HAP-1 (cell line): ENCODE measurements around the gene MCF2L.
"Not testable (repeated sequence)": the region's sequence is repeated elsewhere in the genome, so short reads cannot be mapped to it uniquely, and the experiment has no call there.

ENCODE experiments used
- DNase-seq, 2 experiments: peaks; one replicate each; pipeline ENCODE4 v3.0.0-alpha.2; 2016 to 2020; ENCODE audit warnings: low spot score in 2 of 2
- H3K27me3 ChIP-seq: fragments of 250-450 bp; sonication (Bioruptor Pico); 2 replicates; pipeline ENCODE4 v1.5.1; 2020; ENCODE audit warnings: low read depth, mild to moderate bottlenecking, moderate library complexity
- H3K36me3 ChIP-seq: fragments of 250-450 bp; sonication (Bioruptor Pico); replicated peaks from 2 replicates; pipeline ENCODE4 v1.5.1; 2020; ENCODE audit warnings: mild to moderate bottlenecking
- H3K4me1 ChIP-seq: fragments of 250-450 bp; sonication (Bioruptor Pico); 2 replicates; pipeline ENCODE4 v1.5.1; 2020; ENCODE audit warnings: mild to moderate bottlenecking
- H3K4me3 ChIP-seq: fragments of 250-450 bp; sonication (Bioruptor Pico); 2 replicates; pipeline ENCODE4 v1.5.1; 2020; ENCODE audit warnings: mild to moderate bottlenecking, moderate library complexity
- H3K9me3 ChIP-seq: fragments of 250-450 bp; sonication (Bioruptor Pico); 2 replicates; pipeline ENCODE4 v1.5.1; 2020; ENCODE audit warnings: mild to moderate bottlenecking, moderate library complexity
- in situ Hi-C: fragments of 300-500 bp; cut with MboI; formaldehyde crosslinking; loops from 3 replicates; pipeline ENCODE4 v1.14.3; 2020; ENCODE audit warnings: low sequenced_read_pairs, inconsistent platforms, mixed read lengths

The MCF2L gene

DNA sequence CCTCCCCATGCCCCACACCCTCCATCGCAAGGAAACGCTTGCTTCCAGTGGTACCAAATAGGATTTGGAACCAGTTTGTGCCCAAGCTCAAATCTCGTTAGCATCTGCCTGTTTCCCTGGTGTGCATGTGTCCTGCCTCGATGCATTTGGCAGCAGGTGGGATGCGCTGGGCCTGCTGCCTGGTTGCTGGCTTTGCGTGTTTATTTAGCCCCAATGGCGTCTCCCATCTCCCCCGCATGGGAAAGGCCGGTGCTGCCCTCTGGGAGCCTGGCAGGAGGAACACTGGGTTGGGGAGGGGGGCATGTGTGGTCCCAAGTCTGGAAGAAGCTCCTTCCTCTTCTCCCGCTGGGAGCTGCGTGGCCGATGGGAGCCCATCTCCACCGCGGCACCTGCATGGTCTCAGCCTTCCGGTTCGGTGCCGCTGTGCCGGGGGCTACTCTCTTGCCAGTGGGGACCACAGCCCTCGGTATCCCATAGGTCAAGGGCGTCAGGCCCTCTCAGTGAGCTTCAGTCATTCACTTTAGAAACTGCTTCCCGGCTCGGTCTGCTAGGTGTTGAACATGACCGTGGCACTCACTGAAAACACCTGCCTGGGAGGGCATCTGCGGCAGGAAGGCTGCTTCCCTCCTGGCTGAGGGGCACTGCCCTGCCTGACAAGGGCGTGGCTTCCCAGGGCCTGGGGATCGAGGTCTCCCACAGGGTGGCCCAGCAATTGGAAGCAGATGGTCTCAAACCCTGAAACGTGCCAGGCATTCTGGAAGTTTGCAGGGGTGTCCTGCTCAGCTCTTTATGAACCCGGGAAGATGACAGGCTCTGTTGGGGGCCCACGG lies 124.8 kb downstream of the MCF2L start:
- H3K9me3 ChIP-seq: no peaks in the 10 kb centered on the region
- in situ Hi-C loops: no loop called here
- no peaks in the 10 kb centered on the region for H3K36me3 ChIP-seq
- no peak for DNase-seq
- no peaks in the 10 kb centered on the region for H3K27me3 ChIP-seq
- peaks cover 14% of the 10 kb centered on the region for H3K4me1 ChIP-seq
- H3K4me3 ChIP-seq: no peak overlapping the region

- Histone ChIP-seq H3K4me1 (peaks cover 14% of the 10 kb centered on the region), H3K27me3 (no peaks in the 10 kb centered on the region), H3K36me3 (no peaks in the 10 kb centered on the region), H3K4me3 (no peak overlapping the region), H3K9me3 (no peaks in the 10 kb centered on the region)
- in situ Hi-C loops: no loop called here
- no peak for DNase-seq
These were observed 125.4 kb downstream of the MCF2L start for GRCh38 chr13:113094410-113094800.

- no peaks in the 10 kb centered on the region for H3K9me3 ChIP-seq
- peaks cover 14% of the 10 kb centered on the region for H3K4me1 ChIP-seq
- no peaks in the 10 kb centered on the region for H3K36me3 ChIP-seq
- no peak overlapping the region for H3K4me3 ChIP-seq
- no peaks in the 10 kb centered on the region for H3K27me3 ChIP-seq
- in situ Hi-C loops: no loop called here
- peak; percentile 78 to 88 for DNase-seq
These were observed 126.4 kb downstream of the MCF2L start for GRCh38 chr13:113095146-113096051.

- no peak for DNase-seq
- Histone ChIP-seq H3K9me3 (no peaks in the 10 kb centered on the region), H3K36me3 (no peaks in the 10 kb centered on the region), H3K4me1 (peaks cover 14% of the 10 kb centered on the region), H3K4me3 (no peak overlapping the region), H3K27me3 (no peaks in the 10 kb centered on the region)
- in situ Hi-C loops: no loop called here
These were observed 127.2 kb downstream of the MCF2L start for GRCh38 chr13:113096052-113096744.

GRCh38 chr13:113096745-113097305 lies 127.8 kb downstream of the MCF2L start:
- no peak for DNase-seq
- peaks cover 17% of the 10 kb centered on the region for H3K4me1 ChIP-seq
- no peaks in the 10 kb centered on the region for H3K36me3 ChIP-seq
- no peaks in the 10 kb centered on the region for H3K9me3 ChIP-seq
- in situ Hi-C loops: no loop called here
- H3K4me3 ChIP-seq: no peak overlapping the region
- no peaks in the 10 kb centered on the region for H3K27me3 ChIP-seq

DNA sequence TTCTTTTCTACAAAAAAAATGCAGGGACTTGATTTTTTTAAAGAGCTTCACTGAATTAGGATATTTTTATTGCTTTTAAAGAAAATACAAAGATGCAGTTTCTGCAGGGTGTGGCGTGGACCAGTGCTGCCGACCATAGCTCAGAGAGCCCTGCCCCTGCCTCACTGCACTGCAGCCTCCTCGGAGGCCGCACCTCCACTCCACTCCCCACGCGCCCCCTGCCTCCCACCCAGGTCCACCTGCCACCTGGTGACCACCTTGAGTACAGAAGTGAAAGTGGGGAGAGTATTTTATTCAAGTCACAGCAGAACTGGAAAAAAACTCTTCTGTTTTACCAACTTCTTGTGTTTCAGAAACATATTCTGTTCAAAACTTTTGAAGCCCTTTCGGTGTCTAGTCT lies 128.6 kb downstream of the MCF2L start:
- Histone ChIP-seq H3K27me3 (no peaks in the 10 kb centered on the region), H3K36me3 (no peaks in the 10 kb centered on the region), H3K9me3 (no peaks in the 10 kb centered on the region), H3K4me1 (peaks cover 17% of the 10 kb centered on the region), H3K4me3 (no peak overlapping the region)
- in situ Hi-C loops: no loop called here
- no peak for DNase-seq

DNA sequence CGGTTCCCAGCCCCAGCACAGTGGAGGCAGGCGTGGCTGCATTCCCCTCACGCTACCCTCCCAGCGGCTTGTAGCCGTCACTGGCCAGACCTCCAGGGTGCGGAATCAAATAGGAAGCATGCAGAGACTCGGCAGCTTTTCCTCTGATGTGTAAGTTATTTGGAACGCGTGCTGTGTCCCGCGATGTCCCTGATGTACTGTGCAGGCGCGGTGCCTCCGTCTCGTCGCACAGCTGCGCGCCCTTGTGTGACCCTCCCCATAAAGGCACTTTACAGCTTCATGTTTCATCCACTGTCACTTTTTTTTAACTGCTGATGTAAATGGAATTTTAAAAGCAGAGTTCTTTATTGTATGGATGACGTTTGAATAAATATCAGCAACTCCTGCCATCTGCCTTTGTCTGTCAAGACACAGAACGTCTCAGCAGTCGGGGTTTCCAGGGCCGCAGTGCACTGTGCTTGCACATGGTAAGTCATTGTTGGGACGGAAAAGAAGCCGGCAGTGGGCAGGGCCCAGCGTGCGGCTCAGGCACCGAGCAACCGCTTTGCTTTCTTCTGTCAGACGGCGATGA lies 129.2 kb downstream of the MCF2L start:
- in situ Hi-C loops: no loop called here
- no peak for DNase-seq
- no peaks in the 10 kb centered on the region for H3K9me3 ChIP-seq
- H3K4me3 ChIP-seq: no peak overlapping the region
- H3K36me3 ChIP-seq: no peaks in the 10 kb centered on the region
- no peaks in the 10 kb centered on the region for H3K27me3 ChIP-seq
- H3K4me1 ChIP-seq: peaks cover 17% of the 10 kb centered on the region

DNA sequence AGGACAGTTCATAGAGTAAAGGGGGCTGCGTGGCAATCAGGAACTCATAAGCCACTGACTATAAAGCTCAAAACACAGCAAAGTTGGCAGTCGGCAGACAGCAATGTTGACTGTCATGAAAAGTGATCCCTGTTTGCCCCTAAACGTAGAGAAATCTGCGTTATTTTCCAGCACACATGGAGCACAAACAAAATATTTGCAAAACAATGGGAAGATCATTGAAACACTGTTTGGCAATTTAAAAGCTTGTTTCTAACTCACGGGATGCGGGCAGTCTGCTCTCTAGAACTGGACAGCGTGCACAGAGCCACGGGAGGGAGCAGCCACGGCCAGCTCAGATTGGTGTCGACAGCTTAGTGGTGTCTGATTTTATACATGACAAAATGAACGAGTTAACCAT lies 130.1 kb downstream of the MCF2L start:
- Histone ChIP-seq H3K27me3 (no peaks in the 10 kb centered on the region), H3K36me3 (no peaks in the 10 kb centered on the region), H3K9me3 (no peaks in the 10 kb centered on the region), H3K4me3 (no peak overlapping the region), H3K4me1 (peaks cover 17% of the 10 kb centered on the region)
- no peak for DNase-seq
- in situ Hi-C loops: no loop called here

DNA sequence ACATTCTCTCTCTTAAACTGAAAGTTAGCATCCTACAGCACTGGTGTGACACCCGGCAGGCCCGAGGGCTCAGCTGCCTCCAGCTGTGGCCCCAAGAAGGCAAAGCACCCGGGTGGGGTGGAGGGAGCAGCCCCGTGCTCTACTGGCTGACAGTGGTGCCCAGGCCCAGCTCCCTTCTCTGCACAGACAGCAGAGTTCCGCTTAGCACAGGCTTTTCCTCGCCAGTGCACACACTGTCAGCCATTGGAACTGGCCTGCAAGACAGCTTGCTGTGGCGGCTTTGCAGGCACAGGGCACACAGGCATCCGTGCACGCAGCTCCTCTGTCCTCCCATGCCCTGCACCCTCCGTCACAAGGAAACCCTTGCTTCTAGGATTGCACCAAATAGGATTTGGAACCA lies 133.3 kb downstream of the MCF2L start:
- in situ Hi-C loops, H3K4me3 ChIP-seq, H3K36me3 ChIP-seq: not testable (repeated sequence)

DNA sequence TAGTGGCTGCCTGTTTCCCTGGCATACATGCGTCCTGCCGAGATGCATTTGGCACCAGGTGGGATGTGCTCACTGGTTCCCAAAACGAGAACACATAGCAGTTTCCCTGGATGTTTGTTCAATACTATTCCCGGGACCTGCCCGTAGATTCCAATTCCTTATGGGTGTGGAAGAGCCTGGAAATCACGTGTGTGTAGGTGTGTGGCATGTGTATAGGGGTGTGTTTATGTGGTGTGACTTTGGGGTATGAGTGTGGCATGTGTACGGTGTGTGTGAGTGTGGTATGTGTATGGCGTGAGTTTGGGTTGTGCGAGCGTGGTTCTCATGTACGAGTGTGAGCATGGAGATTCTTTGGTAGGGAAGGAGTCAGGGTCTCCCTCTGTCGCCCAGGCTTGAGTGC lies 133.7 kb downstream of the MCF2L start:
- Histone ChIP-seq H3K4me3 (no peak overlapping the region), H3K36me3 (no peaks in the 10 kb centered on the region), H3K27me3 (no peaks in the 10 kb centered on the region), H3K9me3 (no peaks in the 10 kb centered on the region), H3K4me1 (peaks cover 3% of the 10 kb centered on the region)
- in situ Hi-C loops: no loop called here
- no peak for DNase-seq

More for the DNA sequence above, 133.3 kb downstream of the MCF2L start:
- H3K4me1 ChIP-seq, H3K9me3 ChIP-seq, DNase-seq, H3K27me3 ChIP-seq: not testable (repeated sequence)

- peaks cover 3% of the 10 kb centered on the region for H3K4me1 ChIP-seq
- DNase-seq: no peak
- H3K27me3 ChIP-seq: no peaks in the 10 kb centered on the region
- in situ Hi-C loops: no loop called here
- H3K9me3 ChIP-seq: no peaks in the 10 kb centered on the region
- H3K4me3 ChIP-seq: no peak overlapping the region
- H3K36me3 ChIP-seq: no peaks in the 10 kb centered on the region
These were observed 134.6 kb downstream of the MCF2L start for GRCh38 chr13:113103646-113104045.

- in situ Hi-C loops: no loop called here
- Histone ChIP-seq H3K36me3 (no peaks in the 10 kb centered on the region), H3K27me3 (no peaks in the 10 kb centered on the region), H3K9me3 (no peaks in the 10 kb centered on the region), H3K4me1 (peaks cover 3% of the 10 kb centered on the region), H3K4me3 (no peak within 1 kb of the TSS)
- no peak for DNase-seq
These were observed 136.3 kb downstream of the MCF2L start, which contains the start of gene F7 for GRCh38 chr13:113105032-113105920. Gene F7, plus strand, starts transcription at chr13:113105791. Its CDS starts 51 bp downstream, at chr13:113105842.
